Measurements from ENCODE around the gene ANKRD13D. TPM values are rescaled to one million over a fixed set of nuclear protein-coding genes. Genes with fewer than 3 reads are reported as not detected.
A peak's percentile ranks its signal among the peaks of the same experiment; 100 is the strongest.

ANKRD13D gene
- total RNA-seq, 1 donor, result 77.8 TPM

- DNase-seq (ENCODE audit: low read depth in 2 of 3, low spot score in 2 of 3), result no peak
Measured at GRCh38 chr11:67272327-67273259, 16.5 kb upstream of the ANKRD13D start.

- DNase-seq (ENCODE audit: low read depth in 2 of 3, low spot score in 2 of 3), result no peak
Measured at GRCh38 chr11:67273260-67273990, 15.7 kb upstream of the ANKRD13D start.

GRCh38 chr11:67274768-67275605, 14.1 kb upstream of the ANKRD13D start:
- no peak for DNase-seq (ENCODE audit: low read depth in 2 of 3, low spot score in 2 of 3)

- no peak for DNase-seq (ENCODE audit: low read depth in 2 of 3, low spot score in 2 of 3)
Measured at GRCh38 chr11:67275606-67276409, 13.3 kb upstream of the ANKRD13D start.

GRCh38 chr11:67276781-67277230, 12.3 kb upstream of the ANKRD13D start:
- DNase-seq (ENCODE audit: low read depth in 2 of 3, low spot score in 2 of 3), result peak in 2 of 3 donors; percentile 91 to 97

- peak; percentile 76 to 99 (median 99) for DNase-seq (ENCODE audit: low read depth in 2 of 3, low spot score in 2 of 3)
Measured at GRCh38 chr11:67277231-67277961, 11.7 kb upstream of the ANKRD13D start.

- DNase-seq (ENCODE audit: low read depth in 2 of 3, low spot score in 2 of 3), result no peak
Measured at GRCh38 chr11:67278135-67278938, 10.8 kb upstream of the ANKRD13D start.

- no peak for DNase-seq (ENCODE audit: low read depth in 2 of 3, low spot score in 2 of 3)
Measured at GRCh38 chr11:67278939-67279588, 10.0 kb upstream of the ANKRD13D start.

GRCh38 chr11:67279589-67280340, 9.3 kb upstream of the ANKRD13D start:
- no peak for DNase-seq (ENCODE audit: low read depth in 2 of 3, low spot score in 2 of 3)

- no peak for DNase-seq (ENCODE audit: low read depth in 2 of 3, low spot score in 2 of 3)
Measured at GRCh38 chr11:67280341-67280787, 8.7 kb upstream of the ANKRD13D start.

GRCh38 chr11:67280788-67281551, 8.1 kb upstream of the ANKRD13D start:
- no peak for DNase-seq (ENCODE audit: low read depth in 2 of 3, low spot score in 2 of 3)

GRCh38 chr11:67281552-67282150, 7.5 kb upstream of the ANKRD13D start:
- no peak for DNase-seq (ENCODE audit: low read depth in 2 of 3, low spot score in 2 of 3)

GRCh38 chr11:67282155-67282875, 6.8 kb upstream of the ANKRD13D start:
- no peak for DNase-seq (ENCODE audit: low read depth in 2 of 3, low spot score in 2 of 3)

GRCh38 chr11:67282876-67283371, 6.2 kb upstream of the ANKRD13D start:
- no peak for DNase-seq (ENCODE audit: low read depth in 2 of 3, low spot score in 2 of 3)

- DNase-seq (ENCODE audit: low read depth in 2 of 3, low spot score in 2 of 3), result no peak
Measured at GRCh38 chr11:67283481-67283963, 5.6 kb upstream of the ANKRD13D start.
